Stimulated activated CD8-positive, alpha-beta memory T cell treated with anti-CD3 and anti-CD28 coated beads, Interleukin-15, amount 100 ng/mL, for 4 hours (primary cell): ENCODE data around the gene RAD9A.

Experiments
- DNase-seq, 2 donors: peaks; one replicate each; pipeline ENCODE4 v3.0.0-alpha.2; 2020; ENCODE audit warnings: low read depth in 2 of 2

The RAD9A gene

GRCh38 chr11:67374571-67375281, 17.1 kb upstream of the RAD9A start:
- DNase-seq: no peak

GRCh38 chr11:67375320-67376055, 16.3 kb upstream of the RAD9A start:
- DNase-seq: no peak

- no peak for DNase-seq
These were observed 15.5 kb upstream of the RAD9A start for GRCh38 chr11:67376063-67376820.

DNA sequence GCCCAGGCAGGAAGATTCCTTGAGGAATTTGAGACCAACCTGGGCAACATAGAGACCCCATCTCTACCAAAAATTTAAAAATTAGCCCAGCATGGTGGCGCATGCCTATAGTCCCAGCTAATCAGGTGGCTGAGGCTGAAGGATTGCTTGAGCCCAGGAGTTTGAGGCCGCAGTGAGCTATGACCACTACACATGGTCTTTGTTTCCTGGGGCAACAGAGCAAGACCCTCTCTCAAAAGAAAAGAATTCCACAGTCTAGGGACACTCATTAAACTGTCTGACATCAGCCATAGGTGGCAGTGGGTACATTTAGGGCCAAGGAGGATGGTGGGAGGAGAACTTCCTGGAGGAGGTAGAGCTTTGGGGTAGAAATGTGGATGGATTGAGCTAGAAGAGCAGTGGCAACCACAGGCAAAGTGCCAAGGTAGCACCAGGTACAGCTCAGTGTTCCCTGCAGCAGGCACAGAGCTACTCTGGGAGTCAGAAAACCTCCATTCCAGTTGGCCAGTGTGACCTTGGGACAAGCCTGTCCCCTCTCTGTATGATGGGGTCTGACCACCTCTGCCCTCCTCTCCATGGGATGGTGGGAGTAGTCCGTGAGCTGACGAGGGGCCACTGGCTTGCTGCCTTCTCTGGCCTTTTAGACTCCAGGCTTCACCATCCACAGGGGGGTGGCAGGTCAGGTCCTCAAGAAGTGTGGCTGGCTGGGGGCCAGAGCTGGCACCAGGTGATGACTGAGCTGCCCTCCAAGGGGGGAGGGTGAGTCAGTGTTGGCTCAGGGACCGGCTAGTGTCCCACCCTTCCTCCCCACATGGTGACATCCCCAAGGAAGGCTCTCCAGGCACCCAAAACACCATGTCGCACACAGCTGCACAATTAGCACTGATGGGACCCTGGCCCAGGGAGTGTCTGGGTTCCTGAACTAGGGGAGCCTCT, 14.6 kb upstream of the RAD9A start:
- no peak for DNase-seq

DNA sequence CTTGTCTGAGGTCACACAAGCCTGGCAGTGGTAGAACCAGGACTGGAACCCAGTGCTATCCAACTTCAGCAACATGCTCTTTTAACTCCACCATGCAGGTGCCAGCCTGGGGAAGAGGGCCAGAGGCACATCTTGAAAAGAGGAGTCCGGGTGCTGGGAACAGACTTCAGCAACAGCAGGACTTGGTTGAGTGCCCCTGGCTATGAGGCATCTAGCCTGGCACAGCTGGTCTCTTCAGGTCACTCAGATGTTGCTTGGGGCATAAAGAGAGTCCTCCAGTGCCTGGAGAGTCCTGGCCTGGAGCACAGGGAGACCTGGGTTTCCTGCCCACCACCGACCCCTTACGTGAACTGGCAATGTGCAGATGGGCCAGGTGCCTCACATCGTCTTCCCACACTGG, 13.2 kb upstream of the RAD9A start:
- no peak for DNase-seq

DNA sequence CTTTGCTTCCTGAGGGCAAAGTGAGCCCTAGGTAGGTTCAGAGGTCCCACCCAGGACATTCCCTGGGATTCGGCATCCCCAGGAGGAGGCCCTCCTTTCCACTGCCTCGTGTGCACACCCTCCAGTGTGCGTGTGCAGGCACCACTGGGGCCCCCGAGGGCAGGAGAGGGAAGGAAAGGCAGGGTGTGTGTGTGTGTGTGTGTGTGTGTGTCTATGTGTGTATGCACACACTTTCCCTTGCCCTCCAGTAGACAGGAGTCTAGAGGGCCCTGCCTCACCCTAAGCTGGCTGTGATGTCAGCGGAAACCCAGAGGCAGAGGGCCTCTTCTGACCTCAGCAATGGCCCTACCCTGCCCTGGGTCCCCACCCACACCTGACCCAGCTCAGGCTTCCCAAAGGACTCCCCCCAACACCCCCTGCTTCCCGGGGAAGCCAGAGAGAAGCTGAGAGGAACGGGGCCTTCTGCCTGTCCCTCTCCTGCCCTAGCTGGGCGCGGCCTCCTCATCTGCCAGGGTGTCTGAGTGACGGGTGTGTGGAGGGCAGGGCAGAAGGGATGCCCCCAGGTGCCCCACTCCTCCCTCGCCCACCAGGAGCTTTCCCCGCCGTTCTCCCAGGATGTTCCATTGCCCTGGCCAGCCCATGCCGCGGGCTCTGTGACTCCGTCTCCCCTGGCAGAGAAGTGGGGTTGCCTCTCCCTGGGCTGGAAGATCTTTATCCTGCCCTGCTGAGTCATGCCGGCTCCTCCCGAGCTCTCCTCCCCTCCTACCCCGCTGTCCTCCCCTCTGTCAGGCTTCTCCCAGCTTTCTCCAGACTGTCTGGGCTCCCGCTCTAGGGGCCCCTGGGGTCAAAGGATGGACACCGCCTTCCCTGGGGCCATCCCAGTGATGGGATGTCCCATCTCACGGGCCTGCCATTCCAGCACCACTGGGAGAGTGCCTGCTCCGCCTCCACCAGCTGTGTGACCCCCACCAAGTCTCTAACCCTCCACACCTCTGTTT, 12.4 kb upstream of the RAD9A start:
- no peak for DNase-seq

DNA sequence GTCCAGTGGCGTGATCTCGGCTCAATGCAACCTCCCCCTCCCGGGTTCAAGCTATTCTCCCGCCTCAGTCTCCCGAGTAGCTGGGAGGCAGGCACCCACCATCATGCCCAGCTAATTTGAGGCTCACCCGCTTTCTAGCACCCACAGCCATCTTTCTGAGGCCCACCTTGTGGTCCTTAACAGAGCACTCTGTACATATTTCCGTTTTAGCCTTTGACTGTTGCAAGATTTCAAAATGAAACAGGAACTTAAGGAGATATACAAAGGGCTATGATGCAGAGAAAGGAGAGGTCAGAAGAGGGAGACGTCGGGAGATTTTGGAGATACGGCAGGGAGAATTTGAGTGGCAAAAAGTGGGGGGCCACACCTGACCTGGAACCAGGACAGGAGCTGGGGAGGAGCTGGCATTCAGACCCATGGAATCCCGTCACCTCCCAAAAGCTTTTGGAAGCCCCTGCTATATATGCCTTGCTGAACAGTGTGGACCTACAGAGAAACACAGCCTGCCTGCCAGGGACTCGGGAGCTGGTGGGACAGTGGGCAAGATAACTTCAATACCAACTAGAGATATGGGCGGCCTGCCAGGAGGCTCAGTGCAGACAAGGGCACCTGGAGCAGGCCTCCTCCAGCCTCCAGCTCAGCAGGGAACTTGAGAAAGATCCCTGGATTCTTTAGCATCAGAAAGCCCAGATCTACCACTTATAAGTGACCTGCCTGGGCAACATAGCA, 10.4 kb upstream of the RAD9A start:
- no peak for DNase-seq

DNA sequence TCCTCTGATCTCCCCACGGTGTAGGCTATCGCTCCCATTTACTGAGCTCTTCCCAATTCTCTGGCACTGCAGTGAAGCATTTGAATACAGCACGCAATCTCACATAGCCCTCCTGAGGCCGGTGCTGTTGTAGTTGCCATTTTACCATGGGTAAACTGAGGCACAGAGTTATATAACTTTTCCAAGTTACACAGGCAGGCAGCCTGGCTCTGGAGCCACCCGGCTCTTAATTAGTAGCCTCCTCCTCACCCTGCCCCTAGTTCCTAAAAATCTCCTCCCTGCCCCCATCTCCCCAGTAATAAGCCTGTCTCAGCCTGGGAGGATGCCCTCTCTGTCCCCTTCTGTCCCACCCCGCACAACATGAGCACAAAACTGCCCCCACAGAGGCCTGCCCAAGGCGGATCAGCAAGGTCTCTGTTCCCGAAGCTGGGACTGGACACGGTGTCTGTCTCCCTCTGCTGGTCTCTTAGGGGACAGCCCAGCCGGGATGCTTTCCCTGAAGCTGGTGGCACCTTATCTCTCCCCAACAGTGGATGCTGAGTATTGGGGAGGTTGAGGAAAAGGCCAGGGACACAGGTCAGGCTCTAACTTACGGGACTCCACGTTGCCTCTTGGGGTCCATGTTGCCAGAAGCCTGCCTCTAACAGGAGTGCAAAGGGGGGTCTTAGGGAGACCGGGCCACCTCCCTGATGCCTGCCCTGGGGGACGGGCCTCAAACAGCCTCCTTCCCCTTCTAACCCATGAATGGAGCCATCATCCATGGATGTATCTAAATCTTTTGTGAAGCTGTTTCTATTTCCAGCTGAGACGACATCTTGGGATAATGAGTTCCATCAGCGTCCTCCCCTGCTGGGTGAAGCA, 9.3 kb upstream of the RAD9A start:
- DNase-seq: peak; percentile 59 to 72

DNA sequence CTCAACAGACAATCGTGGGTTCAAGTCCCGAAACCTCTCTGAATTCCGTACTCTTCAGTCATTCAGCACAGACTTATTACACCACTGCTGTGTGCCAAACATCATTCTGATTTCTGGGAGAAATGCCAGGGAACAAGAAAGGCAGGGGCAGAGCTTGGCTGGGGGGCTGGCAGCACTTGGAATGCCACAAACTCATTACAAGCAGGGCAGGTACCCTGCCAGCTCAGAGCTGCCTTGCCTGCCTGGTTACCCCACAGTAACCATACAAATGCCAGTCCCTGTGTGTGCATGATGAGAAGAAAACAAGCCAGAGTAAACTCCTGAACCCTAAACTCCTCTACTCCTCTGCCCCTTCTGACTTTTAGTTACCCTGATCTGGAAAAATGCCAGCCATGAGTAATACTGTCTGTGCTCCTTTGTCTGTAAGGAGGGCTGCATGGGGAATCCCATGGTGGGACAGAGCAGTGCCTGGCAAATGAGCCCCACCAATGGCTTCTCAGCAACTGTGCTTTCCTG, 6.9 kb upstream of the RAD9A start:
- no peak for DNase-seq

DNA sequence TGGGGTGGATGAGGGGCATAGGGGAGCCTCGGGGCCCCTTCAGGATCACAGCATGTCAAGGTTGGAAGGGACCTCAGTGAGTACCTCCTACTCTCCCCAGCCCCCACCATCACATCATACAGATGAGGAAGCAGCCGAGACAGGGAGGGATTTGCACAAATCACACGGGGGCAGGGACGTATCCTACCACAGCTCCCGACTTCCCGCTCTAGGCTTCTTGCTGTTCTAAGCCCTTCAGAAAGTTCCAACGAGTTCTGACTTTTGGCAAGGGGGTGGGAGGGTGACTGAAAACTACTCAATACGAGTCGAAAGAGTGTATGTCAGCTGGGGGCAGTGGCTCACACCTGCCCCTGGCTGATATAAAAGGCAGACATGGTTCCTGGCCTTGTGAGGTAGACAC, 4.7 kb upstream of the RAD9A start:
- DNase-seq: no peak

DNA sequence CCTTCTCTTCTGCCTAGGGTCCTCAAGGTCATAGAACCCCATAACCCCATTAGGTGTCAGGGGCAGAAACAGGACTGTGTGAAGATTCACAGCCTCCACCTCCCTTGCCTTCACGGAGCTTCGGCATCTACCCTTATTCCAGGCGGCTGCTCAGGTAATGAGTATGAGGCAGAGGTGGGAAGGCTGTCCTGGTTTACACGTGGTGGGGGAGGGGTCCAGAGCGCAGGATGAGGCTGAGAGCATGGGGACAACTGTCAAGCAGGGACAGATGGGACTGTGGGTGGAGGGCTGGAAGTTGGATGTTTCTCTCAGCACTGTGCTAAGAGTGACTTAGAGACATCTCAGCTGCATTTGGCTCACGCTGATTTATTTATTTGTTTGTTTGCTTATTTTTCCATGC, 4.3 kb upstream of the RAD9A start:
- no peak for DNase-seq

DNA sequence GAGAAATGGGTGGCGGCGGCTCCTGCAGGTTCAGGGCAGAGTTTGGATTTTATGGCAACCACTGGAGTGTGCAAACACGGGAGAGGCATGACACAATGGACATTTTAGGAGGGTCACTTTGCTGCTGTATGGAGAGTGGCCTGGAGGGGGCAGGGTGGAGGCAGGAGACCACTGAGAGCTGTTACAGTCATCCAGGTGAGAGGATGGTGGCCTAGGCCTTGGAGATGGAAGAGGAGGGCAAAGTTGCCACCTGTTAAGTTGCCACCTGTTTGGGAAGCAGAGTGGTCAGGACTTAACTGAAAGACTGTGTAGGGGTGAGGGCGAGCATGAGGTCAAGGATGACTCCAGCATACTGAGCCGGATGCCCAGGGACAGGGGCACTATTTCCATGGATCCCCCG, 2.3 kb upstream of the RAD9A start:
- DNase-seq: no peak

- DNase-seq: no peak
These were observed 861 bp upstream of the RAD9A start for GRCh38 chr11:67390947-67391303.

GRCh38 chr11:67392183-67392715, 463 bp downstream of the RAD9A start:
- DNase-seq: no peak

GRCh38 chr11:67393437-67393836, 1.7 kb downstream of the RAD9A start:
- no peak for DNase-seq

- DNase-seq: no peak
These were observed 2.2 kb downstream of the RAD9A start for GRCh38 chr11:67393990-67394389.

- no peak for DNase-seq
These were observed 3.9 kb downstream of the RAD9A start for GRCh38 chr11:67395555-67396258.

DNA sequence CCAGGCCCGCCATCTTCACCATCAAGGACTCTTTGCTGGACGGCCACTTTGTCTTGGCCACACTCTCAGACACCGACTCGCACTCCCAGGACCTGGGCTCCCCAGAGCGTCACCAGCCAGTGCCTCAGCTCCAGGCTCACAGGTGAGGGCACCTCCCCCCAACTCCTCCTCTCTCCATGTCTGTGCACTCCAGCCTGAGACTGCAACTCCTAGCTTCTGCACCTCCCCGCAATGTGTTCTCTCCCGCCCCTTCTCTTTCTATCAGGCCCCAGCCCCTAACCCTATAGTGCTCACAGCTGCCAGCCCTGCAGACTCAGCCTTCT, 4.4 kb downstream of the RAD9A start:
- DNase-seq: no peak
